HCEC 1CT (cell line): ENCODE data around the gene STK24.

ENCODE experiments used
- DNase-seq: peaks from one replicate; pipeline ENCODE4 v3.0.0-alpha.2; 2017

The STK24 gene

GRCh38 chr13:98581971-98582702, 5.2 kb upstream of the STK24 start:
- peak; percentile 64 for DNase-seq

GRCh38 chr13:98581381-98581780, 4.5 kb upstream of the STK24 start:
- DNase-seq: no peak

- DNase-seq: no peak
Measured at GRCh38 chr13:98580420-98580819, 3.5 kb upstream of the STK24 start.

- no peak for DNase-seq
Measured at GRCh38 chr13:98577836-98578285, 954 bp upstream of the STK24 start.

GRCh38 chr13:98576200-98576945, 534 bp downstream of the STK24 start:
- DNase-seq: peak; percentile 25

- no peak for DNase-seq
Measured at GRCh38 chr13:98575904-98576199, 1.1 kb downstream of the STK24 start.

- DNase-seq: no peak
Measured at GRCh38 chr13:98575009-98575903, 1.7 kb downstream of the STK24 start.

GRCh38 chr13:98571955-98572662, 4.8 kb downstream of the STK24 start:
- DNase-seq: peak; percentile 20

GRCh38 chr13:98570929-98571372, 6.0 kb downstream of the STK24 start:
- DNase-seq: no peak

- DNase-seq: peak; percentile 35
Measured at GRCh38 chr13:98569494-98570367, 7.2 kb downstream of the STK24 start.

- DNase-seq: no peak
Measured at GRCh38 chr13:98568918-98569317, 8.0 kb downstream of the STK24 start.

GRCh38 chr13:98567140-98567539, 9.8 kb downstream of the STK24 start:
- DNase-seq: no peak

GRCh38 chr13:98565726-98566565, 11.0 kb downstream of the STK24 start:
- no peak for DNase-seq

GRCh38 chr13:98564204-98564603, 12.7 kb downstream of the STK24 start:
- DNase-seq: no peak

- DNase-seq: no peak
Measured at GRCh38 chr13:98563071-98563470, 13.8 kb downstream of the STK24 start.

- no peak for DNase-seq
Measured at GRCh38 chr13:98559169-98559568, 17.7 kb downstream of the STK24 start.

- DNase-seq: peak; percentile 63
Measured at GRCh38 chr13:98557937-98558792, 18.7 kb downstream of the STK24 start.

- no peak for DNase-seq
Measured at GRCh38 chr13:98556968-98557631, 19.8 kb downstream of the STK24 start.

- DNase-seq: no peak
Measured at GRCh38 chr13:98556142-98556816, 20.6 kb downstream of the STK24 start.
